NCI-H345 (cell line): ENCODE data around the gene NDUFC1.

ENCODE experiments used
- DNase-seq: peaks from one replicate; lab custom pipeline; 2025; lab: John Stamatoyannopoulos, UW

NDUFC1 gene

DNA sequence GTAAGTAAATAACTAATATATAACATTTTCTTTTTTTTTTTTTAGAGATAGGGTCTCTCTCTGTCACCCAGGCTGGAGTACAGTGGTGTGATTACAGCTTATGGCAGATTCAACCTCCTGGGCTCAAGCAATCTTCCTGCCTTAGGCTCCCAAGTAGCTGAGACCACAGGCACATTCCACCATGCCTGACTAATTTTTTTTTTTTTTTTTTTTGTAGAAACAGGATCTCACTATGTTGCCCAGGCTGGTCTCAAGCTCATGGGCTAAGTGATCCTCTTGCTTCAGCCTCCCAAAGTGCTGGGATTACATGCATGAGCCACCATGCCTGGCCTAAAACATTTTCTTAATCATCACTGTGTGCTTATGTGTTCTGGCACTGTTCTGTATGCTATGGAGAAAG lies 55.0 kb downstream of the NDUFC1 start:
- DNase-seq = no peak

- DNase-seq = no peak
These were observed 56.1 kb downstream of the NDUFC1 start for GRCh38 chr4:139246166-139246565.

DNA sequence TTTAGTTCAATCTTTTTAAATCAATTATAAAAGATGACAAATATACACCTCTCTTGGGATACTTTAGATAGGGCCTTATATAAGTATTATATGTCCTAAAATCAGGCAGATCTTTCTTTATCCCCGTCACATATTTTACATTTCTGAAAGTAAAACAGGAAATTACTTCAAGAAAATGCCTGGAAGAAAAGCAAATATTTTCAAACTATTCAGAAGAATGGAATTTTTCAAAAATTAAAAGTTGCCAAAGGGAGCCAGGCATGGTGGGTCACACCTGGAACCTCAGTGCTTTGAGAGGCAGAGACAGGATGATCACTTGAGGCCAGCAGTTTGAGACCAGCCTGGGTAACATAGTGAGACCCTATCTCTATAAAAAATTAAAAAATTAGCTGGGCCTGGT lies 56.7 kb downstream of the NDUFC1 start:
- DNase-seq = no peak

DNA sequence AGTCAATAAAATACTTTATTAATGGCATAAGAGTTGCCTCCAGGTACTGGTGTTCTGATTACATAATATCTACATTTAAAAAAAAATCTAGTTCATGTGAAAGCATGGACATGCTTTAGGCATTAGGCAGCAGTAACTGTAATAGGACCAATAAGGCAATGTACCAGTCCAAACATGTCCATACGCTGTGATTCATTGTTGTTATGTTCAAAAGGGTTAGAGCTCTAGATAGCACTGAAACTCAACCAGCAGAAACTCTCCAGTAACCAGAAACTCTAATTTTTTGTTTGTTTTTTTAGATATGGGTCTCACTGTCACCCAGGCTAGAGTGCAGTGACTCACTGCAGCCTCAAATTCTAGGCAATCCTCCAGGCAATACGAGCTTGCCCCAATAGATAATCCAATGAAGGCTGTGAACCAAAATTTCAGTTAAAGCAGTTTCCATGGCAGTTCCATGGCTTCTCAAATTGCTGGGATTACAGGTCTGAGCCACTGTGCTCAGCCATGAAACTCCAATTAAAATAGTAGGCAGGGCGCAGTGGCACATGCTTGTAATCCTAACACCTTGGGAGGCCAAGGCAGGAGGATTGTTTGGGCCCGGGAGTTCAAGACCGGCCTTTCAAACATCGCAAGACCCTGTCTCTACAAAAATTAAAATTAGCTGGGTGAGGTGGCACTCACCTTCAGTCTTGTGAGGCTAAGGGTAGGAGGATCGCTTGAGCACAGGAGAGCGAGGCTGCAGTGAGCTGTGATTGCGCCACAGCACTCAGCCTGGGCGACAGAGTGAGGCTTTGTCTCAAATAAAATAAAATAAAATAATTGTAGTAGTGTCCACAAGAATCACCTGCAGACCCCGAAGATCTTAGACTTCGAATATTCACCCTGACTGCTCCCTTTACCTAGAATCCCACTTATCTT lies 58.6 kb downstream of the NDUFC1 start:
- DNase-seq = no peak

GRCh38 chr4:139242511-139243051 lies 59.7 kb downstream of the NDUFC1 start:
- DNase-seq = no peak

GRCh38 chr4:139241784-139242151 lies 60.5 kb downstream of the NDUFC1 start:
- DNase-seq = no peak

DNA sequence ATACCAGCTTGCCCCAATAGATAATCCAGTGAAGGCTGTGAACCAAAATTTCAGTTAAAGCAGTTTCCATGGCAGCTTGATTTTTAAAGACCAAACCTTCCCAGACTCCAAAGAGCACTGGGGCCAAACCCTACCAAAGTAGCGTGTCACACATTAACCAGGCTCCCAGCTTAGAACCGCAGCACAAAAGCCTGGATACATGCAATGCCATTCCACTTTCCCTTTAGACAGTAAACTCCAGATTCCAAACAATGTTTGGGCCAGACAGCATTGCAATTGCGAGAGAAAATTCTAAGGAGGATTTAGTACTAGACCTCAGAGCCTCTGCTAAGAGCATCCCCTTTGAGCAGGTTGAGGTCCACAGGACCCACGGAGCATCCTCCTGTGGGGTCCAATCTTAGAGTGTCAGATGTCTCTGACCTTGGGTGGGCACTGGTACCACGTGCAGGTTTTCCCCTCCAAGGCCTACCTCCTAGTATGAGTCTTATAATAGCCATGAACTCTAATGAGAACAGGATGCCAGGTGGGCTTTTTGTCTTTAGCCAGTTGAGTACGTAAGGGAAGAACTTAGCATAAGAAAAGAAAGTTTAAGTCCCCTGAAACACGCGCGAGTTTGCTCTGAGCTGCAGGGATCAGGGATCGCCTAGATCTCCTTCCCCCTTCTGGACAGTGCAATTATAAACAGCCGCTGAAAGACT lies 61.0 kb downstream of the NDUFC1 start:
- DNase-seq = no peak
